Thoracic aorta (tissue), 2 donors: Measurements from ENCODE around the gene PAEP. TPM values are rescaled to one million over a fixed set of nuclear protein-coding genes. Genes with fewer than 3 reads are reported as not detected.

ENCODE experiments used
- ATAC-seq: fragments of 150-250 bp; one replicate; pipeline ENCODE4 v1.8.0; 2017; ENCODE audit warnings: low read depth; ENCODE audit not compliant: insufficient number of reproducible peaks, low FRiP score
- DNase-seq: peaks from one replicate; pipeline ENCODE4 v3.0.0-alpha.2; 2020; ENCODE audit warnings: low spot score
- H3K27ac ChIP-seq, 2 donors: fragments of 200-600 bp; sonication (generic); 1 replicate in 1 of 2; 2 replicates in 1 of 2; pipeline ENCODE4 v1.5.1; 2016; ENCODE audit warnings: mild to moderate bottlenecking in 2 of 2, moderate library complexity in 2 of 2
- H3K27me3 ChIP-seq: fragments of 200-600 bp; sonication (generic); replicated peaks from 2 replicates; pipeline ENCODE4 v1.6.0; 2016; ENCODE audit warnings: mild to moderate bottlenecking; ENCODE audit not compliant: insufficient read depth
- H3K36me3 ChIP-seq: fragments of 200-600 bp; sonication (generic); one replicate; pipeline ENCODE4 v1.5.1; 2016
- H3K4me1 ChIP-seq, 2 donors: fragments of 200-600 bp; sonication (generic); 1 replicate in 1 of 2; 2 replicates in 1 of 2; pipeline versions ENCODE4 v1.5.1 to v1.6.0; 2016; ENCODE audit warnings: low read depth in 2 of 2, mild to moderate bottlenecking in 1 of 2; ENCODE audit not compliant: control insufficient read depth in 1 of 2
- H3K4me3 ChIP-seq: fragments of 200-600 bp; sonication (generic); 2 replicates; pipeline ENCODE4 v1.5.1; 2016; ENCODE audit warnings: mild to moderate bottlenecking
- H3K9me3 ChIP-seq: fragments of 200-600 bp; sonication (generic); 2 replicates; pipeline ENCODE4 v1.5.1; 2016
- CTCF ChIP-seq: fragments of 200-600 bp; sonication (generic); IDR thresholded peaks from one replicate; pipeline ENCODE4 v1.5.1; 2019; ENCODE audit warnings: antibody characterized with exemption
- total RNA-seq, 2 donors: library from RNA; depleted of rRNA; stranded (reverse); fragments of >200 nt; gene quantifications; one replicate each; pipeline versions ENCODE4 v1.1.0 to v1.2.3, GENCODE V29; 2016

Gene PAEP
- total RNA-seq, 2 donors from 2014 or later: not detected

GRCh38 chr9:135612981-135613910 lies 51.7 kb downstream of the PAEP start:
- TF ChIP-seq CTCF: no peak
- DNase-seq (no peak), ATAC-seq (no peak)
- Histone ChIP-seq H3K4me1 (no peaks in the 10 kb centered on the region), H3K27ac (no peak overlapping the region), H3K27me3 (no peaks in the 10 kb centered on the region), H3K9me3 (no peaks in the 10 kb centered on the region), H3K36me3 (no peaks in the 10 kb centered on the region), H3K4me3 (no peak overlapping the region)

DNA sequence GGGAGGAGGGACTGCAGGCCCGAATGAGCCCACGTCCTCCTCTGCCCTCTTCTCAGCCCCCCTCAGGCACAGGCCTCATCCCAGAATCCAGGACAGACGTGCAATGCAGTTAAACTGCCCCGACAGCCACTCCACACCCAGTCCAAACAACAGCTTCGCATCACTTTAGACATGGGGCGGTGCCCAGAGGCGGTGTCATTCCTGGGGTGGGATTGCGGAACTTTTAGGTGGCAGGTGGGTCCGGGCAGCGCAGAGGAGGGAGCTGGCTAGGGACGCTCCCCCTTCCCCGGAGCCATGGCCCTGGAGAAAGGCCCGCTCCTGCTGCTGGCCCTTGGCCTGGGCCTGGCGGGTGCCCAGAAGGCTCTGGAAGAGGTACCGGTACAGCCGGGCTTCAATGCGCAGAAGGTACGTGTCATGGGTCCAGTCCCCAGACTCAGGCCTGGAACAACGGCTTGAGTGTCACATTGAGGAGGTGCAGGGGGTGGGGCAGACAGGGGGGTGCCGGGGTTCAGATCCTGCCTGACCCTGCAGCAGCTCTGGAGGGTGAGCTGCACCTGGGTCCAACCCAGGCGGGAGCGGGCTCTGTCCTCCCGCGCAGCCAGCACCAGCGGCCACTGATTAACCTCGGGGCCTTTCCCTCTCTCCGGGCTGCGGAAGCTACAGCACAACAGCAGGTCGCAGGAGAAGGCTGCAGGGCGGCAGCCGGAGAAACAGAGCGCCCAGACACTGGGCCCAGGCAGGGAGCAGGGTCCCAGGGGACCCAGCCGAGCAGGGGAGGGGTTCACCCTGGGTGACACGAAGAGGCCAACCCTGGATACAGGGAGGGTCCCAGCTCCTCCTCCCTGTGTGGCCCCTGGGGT lies 52.6 kb downstream of the PAEP start:
- Histone ChIP-seq H3K27ac (no peak overlapping the region), H3K9me3 (no peaks in the 10 kb centered on the region), H3K36me3 (no peaks in the 10 kb centered on the region), H3K4me3 (no peak overlapping the region), H3K4me1 (no peaks in the 10 kb centered on the region), H3K27me3 (no peaks in the 10 kb centered on the region)
- no peak for TF ChIP-seq CTCF
- ATAC-seq (no peak), DNase-seq (no peak)

DNA sequence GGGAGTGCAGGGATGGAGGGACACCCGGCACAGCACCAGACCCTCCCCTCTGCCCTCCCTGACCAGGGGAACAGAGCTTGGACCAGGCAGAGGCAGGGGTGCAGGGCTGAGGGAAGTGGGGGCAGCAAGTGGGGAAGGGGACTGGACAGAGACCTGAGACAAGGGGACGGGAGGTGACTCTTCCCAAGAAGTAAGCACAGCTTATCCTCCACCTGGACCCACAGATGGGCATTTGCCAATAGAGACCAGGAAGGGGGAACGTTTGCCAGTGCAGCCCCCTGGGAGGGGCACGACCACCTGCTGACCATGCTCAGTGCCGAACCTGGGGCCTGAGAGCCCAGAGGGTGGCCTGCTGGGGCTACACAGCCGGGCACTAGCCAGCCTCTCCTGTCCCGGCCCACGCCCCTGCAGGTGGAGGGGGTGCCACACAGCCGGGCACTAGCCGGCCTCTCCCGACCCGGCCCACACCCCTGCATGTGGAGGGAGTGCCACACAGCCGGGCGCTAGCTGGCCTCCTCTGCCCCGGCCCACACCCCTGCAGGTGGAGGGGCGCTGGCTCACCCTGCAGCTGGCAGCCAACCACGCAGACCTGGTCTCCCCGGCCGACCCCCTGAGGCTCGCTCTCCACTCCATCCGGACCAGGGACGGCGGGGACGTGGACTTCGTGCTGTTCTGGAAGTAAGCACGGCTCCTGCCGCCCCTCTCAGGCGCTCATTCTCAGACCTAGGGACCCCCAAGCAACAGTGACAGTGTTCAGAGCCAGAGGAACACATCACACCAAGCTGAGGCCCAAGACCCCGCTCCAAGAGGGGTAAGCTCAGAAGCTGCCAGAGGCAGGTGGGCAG lies 53.5 kb downstream of the PAEP start:
- no peak for TF ChIP-seq CTCF

DNA sequence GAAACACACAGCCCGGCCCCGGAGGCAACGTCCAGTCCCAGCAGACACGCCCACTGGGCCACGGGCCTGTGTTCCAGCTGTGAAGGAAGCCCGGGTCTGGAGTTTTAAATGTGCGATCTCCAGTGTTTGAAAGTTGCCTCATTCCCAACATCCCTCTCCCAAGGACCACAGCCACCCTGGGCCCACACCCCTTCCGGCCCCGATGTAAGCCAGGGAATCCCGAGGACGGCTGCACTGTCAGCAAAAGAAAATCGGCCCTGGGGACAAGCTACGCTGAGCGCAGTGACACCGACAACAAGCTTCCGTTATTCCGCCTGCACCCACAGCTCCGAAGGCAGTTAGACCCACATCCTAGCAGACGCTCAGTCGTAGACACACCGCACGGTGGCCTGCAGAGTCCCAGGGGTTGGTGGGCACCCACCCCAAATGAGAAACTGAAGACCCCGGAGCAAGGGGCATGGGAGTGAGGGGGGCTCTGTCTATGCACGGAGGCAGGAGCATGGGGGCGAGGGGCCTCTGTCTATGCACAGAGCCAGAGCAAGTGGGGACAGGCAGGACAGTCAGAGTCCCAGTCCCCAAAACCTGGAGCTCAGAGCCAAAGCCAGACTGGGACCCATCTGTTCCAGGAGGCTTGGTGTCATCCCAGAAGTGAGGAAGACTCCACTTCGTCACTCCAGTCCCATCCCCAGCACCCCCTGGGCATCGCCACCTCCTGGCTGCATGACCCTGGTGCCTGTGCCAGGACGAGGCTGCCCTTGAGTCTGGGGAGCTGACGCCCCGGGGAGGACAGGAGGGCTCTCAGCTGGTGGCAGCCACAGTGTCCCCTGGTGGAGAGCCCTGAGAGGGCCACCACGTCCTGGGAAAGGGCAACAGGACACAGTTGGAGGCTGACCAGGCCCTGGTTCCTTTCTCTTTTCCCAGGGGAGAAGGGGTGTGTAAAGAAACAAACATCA lies 54.4 kb downstream of the PAEP start:
- TF ChIP-seq CTCF: no peak
- Histone ChIP-seq H3K4me1 (no peaks in the 10 kb centered on the region), H3K27me3 (no peaks in the 10 kb centered on the region), H3K9me3 (no peaks in the 10 kb centered on the region), H3K4me3 (no peak overlapping the region), H3K36me3 (no peaks in the 10 kb centered on the region), H3K27ac (no peak overlapping the region)
- DNase-seq (no peak), ATAC-seq (no peak)

More for the DNA sequence above, 53.5 kb downstream of the PAEP start:
- Histone ChIP-seq H3K27me3 (no peaks in the 10 kb centered on the region), H3K9me3 (no peaks in the 10 kb centered on the region), H3K4me1 (no peaks in the 10 kb centered on the region), H3K4me3 (no peak overlapping the region), H3K27ac (no peak overlapping the region), H3K36me3 (no peaks in the 10 kb centered on the region)
- no peak for DNase-seq
- no peak for ATAC-seq

Other genes starting within 250 kb of the PAEP start
- 10 to 100 TPM; 11.9 to 17.6 TPM for gene PPP1R26, start 82.0 kb upstream of the PAEP start, total RNA-seq
- 10 to 100 TPM; 31.5 to 32.2 TPM for gene MRPS2, start 61.1 kb upstream of the PAEP start, total RNA-seq
- not detected for gene LCN1, start 40.3 kb upstream of the PAEP start, total RNA-seq
- gene OBP2A, start 15.6 kb upstream of the PAEP start, total RNA-seq: not detected
- not detected for gene GLT6D1, start 77.8 kb downstream of the PAEP start, total RNA-seq
- not detected for gene LCN9, start 101.6 kb downstream of the PAEP start, total RNA-seq
- gene SOHLH1, start 137.7 kb downstream of the PAEP start, total RNA-seq: not detected
- gene KCNT1, start 140.4 kb downstream of the PAEP start, total RNA-seq: under 1 TPM; 0.28 to 0.54 TPM